NCI-H510A treated with DMSO at 0.1 percent for 48 hours (cell line): ENCODE results near the gene NFE2L3.

Source experiments
- DNase-seq: peaks from one replicate; lab custom pipeline; 2025; lab: John Stamatoyannopoulos, UW

The NFE2L3 gene

DNA sequence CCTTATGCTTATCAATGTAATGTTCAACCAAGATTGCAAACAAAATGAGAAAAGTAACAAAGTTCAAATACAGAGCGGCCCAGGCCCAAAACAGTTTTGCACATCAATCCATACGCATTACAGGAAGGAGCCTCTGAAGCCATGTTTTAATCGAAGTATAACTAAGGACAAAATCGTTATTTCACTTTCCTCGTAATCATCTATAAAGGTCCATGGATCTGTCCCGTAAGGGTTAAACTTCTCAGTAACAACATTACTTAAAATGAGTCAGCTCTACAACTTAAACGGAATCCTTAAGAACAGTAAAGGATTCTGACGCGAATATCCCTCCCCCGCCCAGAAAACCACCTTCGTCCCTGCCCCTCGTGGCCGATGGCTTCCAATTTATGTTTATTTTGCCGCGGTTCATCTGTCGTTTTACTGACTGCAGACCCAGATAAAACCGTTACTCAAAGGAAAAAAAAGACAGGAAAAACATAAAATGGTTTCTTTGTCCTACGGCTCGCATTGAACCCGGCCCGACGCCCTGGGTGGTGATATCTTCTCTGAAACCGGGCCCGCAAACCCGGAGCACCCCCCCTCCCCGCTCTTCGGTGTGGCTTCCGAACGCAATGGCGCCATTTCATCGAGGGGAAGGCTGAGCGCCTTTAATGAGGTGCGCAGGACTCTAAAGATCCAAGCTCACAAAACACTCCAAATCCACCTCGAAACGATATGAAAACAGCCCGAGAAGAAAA, 47.5 kb downstream of the NFE2L3 start:
- peak; percentile 70 for DNase-seq

DNA sequence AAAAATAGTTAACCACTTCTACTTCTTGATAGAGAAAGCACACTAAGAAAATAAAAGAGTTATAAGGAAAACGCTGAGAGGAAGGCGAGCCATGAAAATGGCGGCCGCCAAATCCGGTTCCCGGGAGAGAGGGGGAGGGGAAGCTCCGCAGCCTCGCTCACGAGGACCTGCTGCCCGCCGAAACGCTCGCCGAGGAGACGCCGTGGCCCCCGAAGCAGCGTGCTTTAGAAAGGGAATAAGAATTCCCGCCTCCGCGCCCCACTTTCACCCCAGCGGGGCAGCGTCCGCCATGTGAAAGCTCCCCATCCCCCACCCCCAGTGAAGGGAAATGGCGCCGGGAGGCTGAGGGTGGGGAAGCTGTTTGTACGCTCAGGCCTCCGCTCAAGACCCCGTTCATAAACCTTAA, 48.0 kb downstream of the NFE2L3 start:
- peak; percentile 85 for DNase-seq

DNA sequence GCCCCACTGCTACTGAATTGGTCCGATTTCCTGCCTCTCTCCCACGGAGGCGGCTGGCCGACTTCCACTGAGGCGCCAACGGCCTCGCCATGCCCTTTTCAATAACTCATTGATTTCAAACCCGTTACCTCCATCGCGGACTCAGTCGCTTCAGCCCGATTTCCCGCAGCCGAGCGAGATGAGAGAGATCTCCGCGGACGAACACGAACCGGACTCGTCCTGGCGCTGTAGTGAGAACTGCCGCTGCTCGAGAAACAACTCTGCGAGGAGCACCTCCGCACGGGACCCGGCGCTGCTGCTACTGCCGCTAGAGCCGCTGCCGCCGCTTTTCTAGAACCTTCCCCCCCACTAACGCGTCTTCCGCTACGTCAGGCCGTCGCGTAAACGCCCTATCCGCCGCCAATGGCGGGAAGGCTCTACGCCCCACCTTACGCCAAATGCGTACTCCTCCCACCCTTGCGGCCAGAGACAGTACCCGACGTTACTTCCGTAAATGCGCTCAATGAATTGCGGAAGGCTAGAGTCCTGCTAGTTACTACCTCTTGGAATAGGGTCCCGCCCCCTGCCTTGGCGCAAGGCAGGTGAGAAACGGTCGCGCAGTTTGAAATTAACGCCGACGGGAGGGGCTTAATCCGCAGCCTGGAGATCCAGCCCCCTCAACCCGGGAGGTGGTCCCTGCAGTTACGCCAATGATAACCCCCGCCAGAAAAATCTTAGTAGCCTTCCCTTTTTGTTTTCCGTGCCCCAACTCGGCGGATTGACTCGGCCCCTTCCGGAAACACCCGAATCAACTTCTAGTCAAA, 48.6 kb downstream of the NFE2L3 start, which contains the start of gene HNRNPA2B1:
HNRNPA2B1 (minus strand) TSS at position 303 of the 803 bp plus-strand sequence; CDS start at position 134, 169 bp downstream.
- peak; percentile 99 for DNase-seq

DNA sequence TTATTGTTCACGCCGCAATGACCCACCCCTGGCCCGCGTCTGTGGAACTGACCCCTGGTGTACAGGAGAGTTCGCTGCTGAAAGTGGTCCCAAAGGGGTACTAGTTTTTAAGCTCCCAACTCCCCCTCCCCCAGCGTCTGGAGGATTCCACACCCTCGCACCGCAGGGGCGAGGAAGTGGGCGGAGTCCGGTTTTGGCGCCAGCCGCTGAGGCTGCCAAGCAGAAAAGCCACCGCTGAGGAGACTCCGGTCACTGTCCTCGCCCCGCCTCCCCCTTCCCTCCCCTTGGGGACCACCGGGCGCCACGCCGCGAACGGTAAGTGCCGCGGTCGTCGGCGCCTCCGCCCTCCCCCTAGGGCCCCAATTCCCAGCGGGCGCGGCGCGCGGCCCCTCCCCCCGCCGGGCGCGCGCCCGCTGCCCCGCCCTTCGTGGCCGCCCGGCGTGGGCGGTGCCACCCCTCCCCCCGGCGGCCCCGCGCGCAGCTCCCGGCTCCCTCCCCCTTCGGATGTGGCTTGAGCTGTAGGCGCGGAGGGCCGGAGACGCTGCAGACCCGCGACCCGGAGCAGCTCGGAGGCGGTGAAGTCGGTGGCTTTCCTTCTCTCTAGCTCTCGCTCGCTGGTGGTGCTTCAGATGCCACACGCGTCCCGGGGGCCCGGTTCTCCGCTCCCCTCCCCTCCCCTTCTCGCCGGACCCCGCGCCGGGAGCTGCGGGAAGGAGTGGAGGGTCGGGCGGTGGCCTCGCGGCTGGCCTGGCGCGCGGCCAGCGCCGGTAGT, 49.4 kb downstream of the NFE2L3 start, which contains the start of gene CBX3:
CBX3 (plus strand) TSS at position 499 of the 772 bp plus-strand sequence. CDS start 1,254 bp downstream, outside the sequence.
- DNase-seq: peak; percentile 93

DNA sequence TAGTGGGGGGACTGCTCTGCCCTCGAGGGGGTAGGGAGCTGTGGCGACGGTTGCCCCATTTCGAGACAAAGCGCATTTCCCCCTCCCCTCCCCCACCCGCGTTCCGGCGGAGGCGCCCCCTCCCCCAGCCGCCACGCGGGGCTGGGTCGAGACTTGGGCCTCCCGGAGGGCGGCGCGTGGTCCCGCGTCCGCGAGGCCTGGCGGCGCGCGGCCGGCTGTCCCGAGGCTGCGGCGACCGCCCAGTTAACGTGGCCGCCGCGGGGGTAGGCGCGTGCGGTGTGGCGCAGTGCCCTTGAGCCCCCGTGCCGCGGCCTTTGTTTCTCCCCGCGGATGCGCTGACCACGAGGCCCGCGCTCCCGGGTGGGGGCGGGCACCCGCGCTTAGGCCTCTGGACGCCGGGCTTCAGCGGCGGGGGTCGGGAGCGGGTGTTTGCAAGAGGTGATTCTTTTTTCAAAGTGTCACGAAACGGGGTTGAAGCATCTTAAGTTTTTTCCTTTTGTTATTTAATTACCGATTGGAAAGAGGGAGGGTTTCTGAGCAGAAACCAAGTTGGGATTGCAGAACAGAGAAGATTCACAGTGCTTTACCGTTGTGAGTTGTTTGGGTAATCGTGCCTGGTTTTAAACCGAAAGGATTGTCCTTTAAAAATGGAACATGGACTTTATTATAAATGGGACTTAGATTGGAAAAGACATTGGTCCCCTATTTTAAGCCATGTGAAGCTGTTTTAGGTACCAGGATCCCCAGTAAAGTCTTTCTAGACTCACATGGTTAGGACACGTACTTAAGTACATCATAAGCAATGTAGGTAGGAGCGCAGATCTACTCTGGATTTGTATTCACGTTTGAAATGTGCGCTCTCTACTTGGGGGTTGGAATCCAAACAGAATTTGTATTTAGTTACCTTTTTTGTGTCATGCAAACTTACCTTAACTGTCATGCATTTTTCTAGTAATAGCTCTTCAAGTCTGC, 50.3 kb downstream of the NFE2L3 start:
- DNase-seq: no peak

DNA sequence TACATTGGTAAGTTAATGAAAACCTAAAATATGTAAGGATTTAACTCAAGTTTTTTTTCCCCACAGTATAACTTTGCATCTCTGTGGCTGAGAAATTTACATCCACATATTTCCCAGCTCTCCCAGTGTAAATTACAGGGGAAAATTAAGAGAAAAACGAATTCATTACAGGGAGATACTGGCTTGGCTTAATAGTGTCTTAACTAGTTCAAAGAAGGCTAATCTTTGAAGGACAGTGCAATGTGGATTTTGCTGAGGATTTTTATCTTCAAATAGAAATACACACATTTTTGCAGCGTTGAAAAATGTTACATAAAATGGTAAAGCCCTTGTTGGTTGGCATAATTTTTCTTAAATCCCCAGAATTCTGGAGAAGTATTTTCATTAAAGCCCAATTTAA, 51.0 kb downstream of the NFE2L3 start:
- no peak for DNase-seq

DNA sequence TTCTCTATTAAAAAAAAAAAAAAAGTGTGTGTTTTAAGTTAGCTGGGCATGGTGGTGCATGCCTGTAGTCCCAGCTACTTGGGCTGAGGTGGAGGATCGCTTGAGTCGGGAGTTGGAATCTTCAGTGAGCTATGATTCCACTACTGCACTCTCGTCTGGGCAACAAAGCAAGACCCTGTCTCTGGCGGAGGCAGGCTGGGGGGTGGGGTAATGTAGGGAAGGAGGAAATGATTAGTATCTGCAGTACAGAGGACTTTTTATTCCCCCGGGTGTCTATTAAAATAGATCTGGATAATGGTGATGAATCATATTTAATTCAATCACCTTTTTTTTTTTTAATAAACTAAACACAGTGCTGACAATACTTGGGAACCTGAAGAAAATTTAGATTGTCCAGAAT, 56.0 kb downstream of the NFE2L3 start:
- DNase-seq: no peak

DNA sequence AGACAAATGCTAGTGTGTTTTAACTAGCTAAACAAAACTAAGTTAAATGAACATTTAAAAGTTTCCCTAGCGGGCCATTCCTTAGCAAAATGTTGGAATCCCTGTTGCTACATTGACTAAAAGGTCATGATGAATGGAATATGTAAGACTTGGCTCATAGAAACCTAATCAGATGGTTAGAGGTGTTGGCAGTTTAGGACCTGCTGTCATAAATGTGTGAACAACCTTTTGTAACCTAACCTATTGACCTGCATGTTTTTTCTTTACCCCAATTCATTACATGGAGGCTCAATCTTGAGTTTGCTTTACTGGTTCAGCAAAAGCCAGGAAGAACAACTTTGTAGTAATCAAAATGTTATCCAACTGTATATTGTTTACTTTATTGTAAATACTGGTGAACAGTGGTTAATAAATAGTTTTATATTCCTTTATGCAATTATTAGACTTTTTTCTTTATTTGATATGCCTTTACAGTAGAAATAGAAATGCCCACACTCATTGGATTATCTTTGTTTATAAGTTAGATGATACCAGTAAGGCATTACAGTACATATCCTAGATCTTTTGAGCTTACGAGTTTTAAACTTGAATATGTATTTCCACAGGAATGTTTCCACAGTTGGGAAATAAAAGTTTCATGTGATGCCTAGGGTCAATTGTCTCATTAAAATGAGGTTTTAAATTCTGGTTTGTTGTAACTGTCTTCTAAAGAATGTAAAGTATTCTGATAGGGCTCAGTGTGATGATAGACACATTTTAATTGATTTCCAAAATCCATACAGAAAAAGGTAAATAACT, 61.1 kb downstream of the NFE2L3 start:
- DNase-seq: no peak

DNA sequence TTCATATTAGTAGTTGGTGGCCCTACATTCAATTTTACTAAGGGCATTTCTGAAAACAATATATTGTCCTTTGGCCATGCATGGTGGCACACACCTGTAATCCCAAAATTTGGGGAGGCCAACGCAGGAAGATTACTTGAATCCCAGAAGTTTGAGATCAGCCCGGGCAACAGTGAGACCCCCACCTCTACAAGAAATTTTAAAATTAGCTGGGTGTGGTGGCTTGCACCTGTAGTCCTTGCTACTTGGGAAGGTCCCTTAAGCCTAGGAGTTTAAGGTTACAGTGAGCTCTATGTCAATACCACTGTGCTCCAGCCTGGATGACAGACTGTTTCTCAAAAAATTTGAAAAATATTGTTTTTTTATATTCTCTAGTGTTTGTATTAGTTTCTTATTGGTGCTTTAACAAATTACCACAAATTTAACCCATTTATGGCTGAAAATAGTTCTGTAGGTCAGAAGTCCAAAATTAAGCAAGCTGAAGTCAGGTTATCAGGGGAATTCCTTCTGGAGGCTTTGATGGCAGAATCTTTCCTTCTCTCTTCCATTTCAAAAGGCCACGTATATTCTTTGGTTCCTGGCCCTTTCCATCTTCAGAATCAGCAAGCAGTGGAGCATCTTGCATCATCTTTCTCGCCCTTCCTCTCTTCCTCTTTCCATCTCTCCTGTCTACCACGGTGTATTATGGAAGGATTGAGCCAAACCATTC, 62.0 kb downstream of the NFE2L3 start:
- DNase-seq: no peak

DNA sequence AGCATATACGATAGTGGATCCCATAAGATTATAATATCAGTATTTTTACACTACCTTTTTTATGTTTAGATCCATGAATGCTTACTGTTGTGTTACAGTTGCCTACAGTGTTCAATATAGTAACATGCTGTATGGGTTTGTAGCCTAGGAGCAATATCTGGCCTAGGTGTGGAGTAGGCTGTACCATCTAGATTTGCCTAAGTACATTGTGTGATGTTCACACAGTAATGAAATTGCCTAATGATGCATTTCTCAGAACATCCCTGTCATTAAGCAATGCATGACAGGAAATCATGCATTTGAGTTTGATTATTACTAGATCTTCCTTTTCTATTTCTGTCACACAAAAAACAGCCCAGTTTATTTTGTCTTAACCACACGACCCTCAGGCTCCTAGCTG, 64.1 kb downstream of the NFE2L3 start:
- no peak for DNase-seq

DNA sequence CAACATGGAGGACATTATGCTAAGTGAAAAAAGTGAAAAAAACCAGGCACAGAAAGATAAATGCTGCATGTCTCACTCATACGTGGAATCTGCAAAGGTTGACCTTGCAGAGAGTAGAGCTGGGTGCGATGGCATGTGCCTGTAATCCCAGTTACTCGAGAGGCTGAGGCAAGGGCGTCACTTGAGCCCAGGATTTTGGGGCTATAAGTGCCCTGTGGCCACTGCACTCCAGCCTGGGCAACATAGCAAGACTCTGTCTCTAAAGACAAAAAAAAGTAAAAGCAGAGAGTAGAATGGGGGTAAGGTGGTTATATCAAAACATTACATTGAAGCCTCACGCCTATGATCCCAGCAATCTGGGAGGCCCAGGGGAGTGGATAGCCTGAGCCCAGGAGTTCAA, 72.4 kb downstream of the NFE2L3 start:
- no peak for DNase-seq

DNA sequence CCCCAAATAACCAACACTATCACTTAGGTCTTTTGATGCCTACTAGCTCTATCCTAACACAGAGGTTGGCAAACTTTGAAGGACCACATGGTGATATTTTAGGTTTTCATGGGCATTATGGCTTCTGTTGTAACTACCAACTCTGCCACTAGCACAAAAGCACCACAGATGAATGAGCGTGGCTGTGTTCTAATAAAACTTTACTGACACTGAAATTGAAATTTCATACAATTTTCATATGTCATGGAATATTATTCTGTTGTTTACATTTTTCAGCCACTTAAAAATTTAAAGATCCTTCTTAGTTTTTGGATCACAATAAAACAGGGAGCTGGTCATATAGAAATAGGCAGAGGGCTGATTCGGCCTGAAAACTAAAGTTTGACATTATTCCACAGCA, 76.0 kb downstream of the NFE2L3 start:
- no peak for DNase-seq

DNA sequence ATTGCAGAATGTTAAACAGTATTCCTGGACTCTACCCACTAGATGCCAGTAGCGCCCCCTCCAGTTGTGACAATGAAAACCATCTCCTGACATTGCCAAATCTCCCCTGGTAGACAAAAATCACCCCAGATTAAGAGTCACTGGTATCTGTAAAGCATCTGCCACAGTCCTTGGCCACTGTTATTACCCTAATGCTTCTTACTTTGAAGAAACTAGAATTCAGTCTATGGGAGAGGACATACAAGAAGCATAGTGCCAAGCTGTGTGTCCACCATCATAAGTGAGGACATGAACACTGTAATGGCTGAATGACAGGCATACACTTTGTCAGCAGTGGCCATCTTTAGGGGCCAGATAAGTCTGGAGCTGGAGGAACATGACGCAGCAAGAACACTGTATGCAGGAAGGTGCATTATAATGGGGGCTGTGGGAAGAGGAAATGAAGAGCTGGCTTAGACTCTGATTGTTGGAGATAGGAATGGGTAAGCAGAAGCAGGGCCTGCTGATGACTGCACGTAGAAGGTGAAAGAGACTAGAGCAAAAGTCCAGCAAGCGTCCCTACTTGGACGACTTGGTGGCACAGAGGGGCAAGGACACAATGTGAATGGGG, 82.0 kb downstream of the NFE2L3 start:
- no peak for DNase-seq
